T-helper 1 cell treated with Interleukin-12 subunit alpha and Interleukin-12 subunit beta and Interleukin-4 antibody, amounts not matched to agents 30 μg/mL and 1 μg/mL, for 36 hours (primary cell): ENCODE data around the gene PLVAP.
"Not testable (repeated sequence)": the region's sequence is repeated elsewhere in the genome, so short reads cannot be mapped to it uniquely, and the experiment has no call there.

ENCODE experiments used
- H3K27ac Mint-ChIP-seq: one replicate; pipeline ENCODE4 v1.8.0; 2021; ENCODE audit warnings: mild to moderate bottlenecking, mixed read lengths
- H3K27me3 Mint-ChIP-seq: one replicate; pipeline ENCODE4 v1.8.0; 2021; ENCODE audit warnings: low read depth, mixed read lengths
- H3K36me3 Mint-ChIP-seq: one replicate; pipeline ENCODE4 v1.8.0; 2021; ENCODE audit warnings: low read depth, mixed read lengths
- H3K4me1 Mint-ChIP-seq: one replicate; pipeline ENCODE4 v1.8.0; 2021; ENCODE audit warnings: low read depth, mixed read lengths
- H3K4me3 Mint-ChIP-seq: one replicate; pipeline ENCODE4 v1.8.0; 2021; ENCODE audit warnings: mild to moderate bottlenecking, moderate library complexity, mixed read lengths
- H3K9me3 Mint-ChIP-seq: one replicate; pipeline ENCODE4 v1.8.0; 2021; ENCODE audit warnings: mixed read lengths

Gene PLVAP

DNA sequence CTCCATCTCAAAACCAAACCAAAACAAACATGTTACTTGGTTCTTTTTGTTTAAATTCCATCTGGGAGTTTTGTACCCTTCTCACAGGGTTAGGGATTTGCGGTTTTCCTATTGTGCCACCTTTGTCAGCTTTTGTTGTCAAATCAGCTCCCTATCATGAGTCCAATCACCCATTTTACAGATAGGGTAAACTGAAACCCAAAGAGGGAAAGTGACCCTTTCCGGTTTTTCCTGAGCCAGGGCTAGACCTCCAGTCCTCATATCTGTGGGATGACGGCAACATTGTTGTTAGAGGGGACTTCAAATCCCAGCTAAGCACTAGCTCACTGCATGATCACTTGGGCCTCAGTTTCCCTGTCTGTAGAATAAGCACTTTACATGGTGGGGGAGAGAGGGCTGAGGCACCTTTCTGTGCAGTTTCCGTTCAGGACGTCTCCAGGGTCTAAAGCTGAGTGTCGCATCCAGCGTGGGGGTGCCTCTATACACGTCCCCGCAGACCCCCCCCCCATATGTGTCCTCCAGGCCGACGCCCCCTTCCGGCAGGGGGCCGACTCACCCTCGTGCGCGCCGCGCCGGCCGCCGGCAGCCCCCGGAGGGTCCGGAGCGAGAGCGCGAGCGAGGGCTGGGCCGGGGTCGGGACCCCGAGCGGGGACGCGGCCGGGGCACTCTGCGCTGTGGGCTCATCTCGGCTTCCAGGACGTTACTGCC lies 13.0 kb upstream of the PLVAP start:
- Mint-ChIP-seq H3K4me3 (peak overlapping the region; percentile 94), H3K9me3 (no peaks in the 10 kb centered on the region), H3K27me3 (peaks cover 23% of the 10 kb centered on the region), H3K4me1 (peaks cover 13% of the 10 kb centered on the region), H3K27ac (no peak overlapping the region), H3K36me3 (peaks cover 1% of the 10 kb centered on the region)

DNA sequence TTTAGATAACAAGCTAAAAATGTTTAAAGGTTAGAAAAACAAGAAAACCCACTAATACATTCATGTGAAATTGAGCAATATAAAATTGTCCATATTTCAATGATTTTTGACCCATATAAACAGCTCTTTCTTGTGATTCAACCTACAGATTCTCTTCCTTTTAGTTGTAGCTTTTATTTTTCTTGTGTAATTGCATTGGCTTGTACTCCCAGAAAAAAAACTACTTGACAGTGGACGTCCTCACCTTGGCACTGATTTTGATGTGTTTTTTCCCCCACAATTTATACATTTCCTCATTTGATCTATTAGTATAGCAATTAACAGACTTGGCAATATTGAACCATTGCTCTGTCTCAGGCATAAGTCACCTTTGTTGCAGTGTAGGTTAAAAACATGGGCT lies 12.1 kb upstream of the PLVAP start:
- Mint-ChIP-seq H3K27ac (no peak overlapping the region), H3K27me3 (peaks cover 23% of the 10 kb centered on the region), H3K4me1 (peaks cover 10% of the 10 kb centered on the region), H3K4me3 (no peak overlapping the region), H3K36me3 (no peaks in the 10 kb centered on the region), H3K9me3 (no peaks in the 10 kb centered on the region)

DNA sequence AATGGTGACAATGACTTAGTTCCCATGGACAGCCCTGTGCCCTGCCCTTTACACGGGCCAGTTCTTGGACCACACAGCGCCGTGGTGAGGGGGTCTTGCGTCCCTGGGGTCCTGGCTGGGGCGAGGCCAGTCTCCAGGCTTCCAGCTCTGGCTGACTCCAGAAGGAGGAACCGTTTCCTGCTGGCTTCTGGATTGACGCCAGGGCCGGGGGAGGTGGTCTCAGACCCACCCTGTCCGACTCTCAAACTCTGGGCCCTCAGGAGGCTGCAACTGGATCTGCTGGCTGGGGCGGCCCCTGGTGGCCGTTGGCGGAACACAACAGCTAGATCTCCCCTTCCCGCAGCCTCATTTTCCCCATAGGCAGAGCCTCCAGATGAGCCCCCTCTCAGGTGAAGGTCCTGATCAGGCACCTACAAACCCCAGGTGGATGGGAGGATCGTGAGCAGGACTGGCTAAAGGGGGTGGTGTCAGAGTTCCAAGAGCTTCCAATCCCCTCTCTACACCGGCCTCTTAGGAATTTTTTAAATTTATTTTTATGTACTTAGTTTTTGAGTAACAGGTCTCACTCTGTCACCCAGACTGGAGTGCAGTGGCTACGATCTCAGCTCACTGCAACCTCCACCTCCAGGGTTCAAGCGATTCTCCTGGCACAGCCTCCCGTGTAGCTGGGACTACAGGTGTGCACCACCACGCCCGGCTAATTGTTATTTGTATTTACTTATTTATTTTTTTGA lies 8.9 kb upstream of the PLVAP start:
- Mint-ChIP-seq H3K4me1 (peaks cover 8% of the 10 kb centered on the region), H3K4me3 (no peak overlapping the region), H3K27ac (no peak overlapping the region), H3K9me3 (peaks cover under 1% of the 10 kb centered on the region), H3K36me3 (no peaks in the 10 kb centered on the region), H3K27me3 (peaks cover 18% of the 10 kb centered on the region)

DNA sequence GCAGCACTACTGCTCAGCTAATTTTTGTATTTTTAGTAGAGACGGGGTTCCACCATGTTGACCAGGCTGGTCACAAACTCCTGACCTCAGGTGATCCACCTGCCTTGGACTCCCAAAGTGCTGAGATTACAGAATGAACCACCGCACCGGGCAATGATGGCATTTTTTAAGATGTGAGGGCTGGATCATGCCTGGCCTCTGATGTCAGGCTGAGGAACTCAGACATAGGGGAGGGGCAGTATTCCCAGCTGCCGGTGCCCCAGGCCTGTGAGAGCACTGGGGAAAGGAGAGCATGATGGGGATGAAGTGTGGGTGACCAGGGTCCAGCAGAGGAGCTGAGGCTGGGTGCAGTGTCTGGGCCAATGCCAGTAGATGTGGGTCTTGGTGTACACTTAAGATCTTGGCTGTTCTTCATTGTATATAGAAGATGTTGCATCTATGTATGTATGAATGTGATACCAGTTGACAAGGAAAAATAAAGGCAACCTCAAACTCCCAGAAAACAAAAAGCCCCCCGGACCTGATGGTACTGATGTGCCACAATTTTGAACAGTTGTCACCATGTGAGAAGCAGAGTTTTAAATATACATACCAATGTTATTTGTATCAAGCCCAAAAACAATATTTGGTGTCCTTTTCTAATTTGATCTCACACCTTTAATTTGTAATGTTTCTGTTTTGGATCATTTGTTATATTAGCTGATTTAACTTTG lies 3.4 kb upstream of the PLVAP start:
- Mint-ChIP-seq H3K4me3 (no peak overlapping the region), H3K27me3 (peaks cover 4% of the 10 kb centered on the region), H3K4me1 (peaks cover 5% of the 10 kb centered on the region)

DNA sequence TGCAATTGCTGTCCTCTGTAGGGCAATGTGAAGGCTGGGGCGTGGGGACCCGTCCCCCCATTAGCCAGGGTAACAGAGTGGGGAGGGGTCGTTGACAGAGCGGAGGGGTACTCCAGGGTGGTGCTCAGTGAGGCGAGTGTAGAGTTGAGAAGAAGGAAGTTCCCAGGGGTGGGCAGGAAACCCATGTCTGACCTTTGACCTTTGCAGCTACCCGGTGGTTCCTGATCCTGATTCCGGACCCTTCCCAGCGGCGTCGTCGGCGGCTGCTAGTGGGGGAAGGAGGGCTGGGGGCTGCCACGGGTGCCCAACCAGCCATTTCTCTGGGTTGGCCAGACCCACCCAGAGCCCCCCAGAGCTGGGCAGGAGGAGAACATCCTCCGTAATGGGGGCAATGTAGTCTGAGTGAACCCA lies 2.1 kb upstream of the PLVAP start:
- no peak overlapping the region for H3K4me3 Mint-ChIP-seq
- peaks cover 4% of the 10 kb centered on the region for H3K27me3 Mint-ChIP-seq
- H3K27ac Mint-ChIP-seq = no peak overlapping the region
- peaks cover 5% of the 10 kb centered on the region for H3K4me1 Mint-ChIP-seq
- H3K9me3 Mint-ChIP-seq = peaks cover 7% of the 10 kb centered on the region
- peaks cover 4% of the 10 kb centered on the region for H3K36me3 Mint-ChIP-seq

More for the DNA sequence above, 3.4 kb upstream of the PLVAP start:
- Mint-ChIP-seq H3K36me3 (peaks cover 4% of the 10 kb centered on the region), H3K27ac (peak overlapping the region; percentile 49), H3K9me3 (peaks cover 7% of the 10 kb centered on the region)

DNA sequence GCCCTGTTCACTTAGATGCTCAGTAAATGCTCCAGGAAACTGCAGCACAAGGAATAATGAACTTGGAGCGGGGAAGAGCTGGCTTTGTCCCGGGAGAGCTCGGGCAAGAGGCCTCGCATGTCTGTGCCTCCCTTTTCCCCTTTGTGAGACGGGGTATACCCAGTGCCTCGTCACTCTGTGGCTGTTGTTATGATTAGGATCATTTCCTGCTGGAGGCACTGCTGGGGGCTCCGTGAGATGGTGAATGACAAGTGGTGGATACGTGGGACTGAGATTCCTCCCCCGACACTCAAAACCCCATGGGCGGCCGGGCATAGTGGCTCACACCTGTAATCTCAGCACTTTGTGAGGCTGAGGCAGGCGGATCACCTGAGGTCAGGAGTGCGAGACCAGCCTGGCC lies 1.1 kb upstream of the PLVAP start:
- H3K27me3 Mint-ChIP-seq = peaks cover 4% of the 10 kb centered on the region
- H3K36me3 Mint-ChIP-seq = peaks cover 4% of the 10 kb centered on the region
- no peak overlapping the region for H3K27ac Mint-ChIP-seq
- H3K9me3 Mint-ChIP-seq = peaks cover 7% of the 10 kb centered on the region
- no peak overlapping the region for H3K4me3 Mint-ChIP-seq
- peaks cover 5% of the 10 kb centered on the region for H3K4me1 Mint-ChIP-seq

DNA sequence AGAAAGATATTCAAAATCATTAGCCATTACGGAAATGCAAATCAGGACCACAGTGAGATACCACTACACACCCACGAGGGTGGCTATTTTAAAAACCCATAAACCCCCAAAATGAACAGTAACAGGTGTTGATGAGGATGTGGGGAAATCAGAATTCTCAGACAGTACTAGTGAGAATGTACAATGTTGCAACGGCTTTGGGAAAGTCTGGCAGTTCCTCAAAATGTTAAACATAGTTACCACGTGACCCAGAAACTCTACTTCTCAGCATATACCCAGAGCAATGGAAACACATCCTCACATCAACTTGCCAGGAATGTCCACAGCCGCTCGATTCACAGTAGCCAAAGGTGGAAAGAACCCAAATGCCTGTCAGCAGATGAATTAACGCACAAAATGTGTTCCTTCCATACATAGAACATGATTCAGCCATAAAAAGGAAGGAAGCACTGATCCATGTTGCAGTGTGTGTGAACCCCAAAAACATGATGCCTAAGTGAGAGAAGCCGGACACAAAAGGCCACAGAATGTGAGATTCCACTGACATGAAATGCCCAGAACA lies 7.0 kb downstream of the PLVAP start:
- Mint-ChIP-seq H3K4me3 (no peak overlapping the region), H3K27ac (no peak overlapping the region), H3K36me3 (no peaks in the 10 kb centered on the region), H3K27me3 (peaks cover 8% of the 10 kb centered on the region), H3K9me3 (no peaks in the 10 kb centered on the region), H3K4me1 (no peaks in the 10 kb centered on the region)

DNA sequence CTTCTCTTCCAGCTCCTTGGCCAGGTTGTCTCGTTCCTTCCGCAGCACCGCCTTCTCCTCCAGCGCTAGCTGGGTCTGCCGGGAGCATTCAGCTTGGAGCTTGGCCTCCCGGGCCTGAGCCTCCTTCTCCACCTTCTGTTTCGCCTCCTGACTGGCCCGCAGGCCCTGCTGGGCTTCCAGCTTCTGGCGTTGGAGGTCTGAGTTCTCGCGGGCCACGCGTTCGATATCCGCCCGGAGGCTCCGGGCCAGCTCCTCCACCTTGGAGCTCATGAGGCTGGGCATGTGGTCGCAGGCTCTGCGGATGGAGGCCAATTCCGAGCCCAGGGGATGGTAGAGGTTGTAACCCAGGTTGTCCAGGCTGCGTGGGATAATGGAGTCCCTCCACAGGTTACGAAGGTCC lies 11.8 kb downstream of the PLVAP start:
- no peak overlapping the region for H3K27ac Mint-ChIP-seq
- H3K4me1 Mint-ChIP-seq = no peaks in the 10 kb centered on the region
- no peak overlapping the region for H3K4me3 Mint-ChIP-seq
- H3K9me3 Mint-ChIP-seq = no peaks in the 10 kb centered on the region
- H3K36me3 Mint-ChIP-seq = no peaks in the 10 kb centered on the region
- H3K27me3 Mint-ChIP-seq = peaks cover 17% of the 10 kb centered on the region

DNA sequence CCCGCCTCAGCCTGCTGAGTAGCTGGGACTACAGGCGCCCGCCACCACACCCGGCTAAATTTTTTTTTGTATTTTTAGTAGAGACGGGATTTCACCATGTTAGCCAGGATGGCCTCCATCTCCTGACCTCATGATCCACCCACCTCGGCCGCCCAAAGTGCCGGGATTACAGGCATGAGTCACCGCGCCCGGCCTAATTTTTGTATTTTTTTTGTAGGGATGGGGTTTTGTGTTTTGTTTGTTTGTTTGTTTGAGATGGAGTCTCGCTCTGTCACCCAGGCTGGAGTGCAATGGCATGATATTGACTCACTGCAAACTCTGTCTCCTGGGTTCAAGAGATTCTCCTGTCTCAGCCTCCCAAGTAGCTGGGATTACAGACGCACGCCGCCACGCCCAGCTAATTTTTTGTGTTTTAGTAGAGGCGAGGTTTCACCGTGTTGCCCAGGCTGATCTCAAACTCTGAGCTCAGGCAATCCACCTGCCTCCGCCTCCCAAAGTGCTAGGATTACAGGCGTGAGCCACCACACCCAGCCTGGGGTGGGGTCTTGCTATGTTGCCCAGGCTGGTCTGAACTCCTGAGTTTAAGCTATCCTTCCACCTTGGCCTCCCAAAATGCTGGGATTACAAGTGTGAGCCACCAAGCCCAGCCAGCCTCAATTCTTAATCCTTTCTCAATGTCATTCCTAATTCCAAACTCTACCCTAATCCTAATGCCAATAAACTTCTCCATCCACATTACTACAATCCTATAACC lies 13.1 kb downstream of the PLVAP start:
- not testable (repeated sequence) for H3K36me3 Mint-ChIP-seq, H3K4me1 Mint-ChIP-seq, H3K4me3 Mint-ChIP-seq

DNA sequence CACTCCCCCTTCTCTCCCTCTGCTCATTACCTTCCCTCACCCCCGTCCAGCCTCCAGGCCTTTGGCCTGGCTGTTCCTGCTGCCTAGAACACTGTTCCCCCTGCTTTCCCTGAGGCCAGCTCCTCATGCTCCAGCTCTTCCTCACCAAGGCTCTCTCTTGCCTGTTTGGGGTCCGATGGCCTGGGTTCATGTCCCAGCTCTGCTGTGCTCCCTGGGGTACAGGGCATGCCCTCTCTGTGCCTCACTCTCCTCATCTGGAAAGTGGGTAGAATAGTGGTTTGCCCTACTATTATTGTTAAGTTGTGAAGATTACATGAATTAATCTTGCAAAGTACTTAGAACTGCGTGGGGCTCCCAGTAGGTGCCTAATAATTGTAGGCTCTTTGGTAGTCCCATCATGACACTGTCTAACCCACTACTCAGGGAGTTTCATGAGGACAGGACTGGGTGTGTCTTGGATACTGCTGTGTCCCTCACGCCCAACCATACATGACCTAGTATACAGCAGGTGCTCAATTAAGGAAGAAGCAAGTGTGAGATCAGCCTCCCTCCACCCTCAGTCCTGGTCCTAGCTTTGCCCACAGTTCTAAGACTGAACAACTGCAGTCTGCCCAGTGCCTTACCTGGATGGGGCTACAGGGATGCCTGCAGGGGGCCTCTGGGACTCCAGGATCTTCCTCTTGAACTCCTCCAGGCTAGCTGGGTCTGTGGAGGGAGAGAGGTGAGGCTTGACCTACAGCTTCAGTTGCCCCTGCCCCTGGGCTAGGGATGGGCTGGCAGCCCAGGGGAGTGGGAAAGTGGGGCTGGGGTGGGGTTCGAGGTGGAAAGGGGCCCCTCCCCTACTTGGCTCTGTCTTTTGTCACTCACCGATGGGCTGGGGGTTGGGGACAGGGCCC lies 17.0 kb downstream of the PLVAP start:
- Mint-ChIP-seq H3K36me3 (no peaks in the 10 kb centered on the region), H3K27me3 (peaks cover 10% of the 10 kb centered on the region)

More for the DNA sequence above, 13.1 kb downstream of the PLVAP start:
- not testable (repeated sequence) for H3K9me3 Mint-ChIP-seq, H3K27ac Mint-ChIP-seq
- H3K27me3 Mint-ChIP-seq = peaks cover 14% of the 10 kb centered on the region

DNA sequence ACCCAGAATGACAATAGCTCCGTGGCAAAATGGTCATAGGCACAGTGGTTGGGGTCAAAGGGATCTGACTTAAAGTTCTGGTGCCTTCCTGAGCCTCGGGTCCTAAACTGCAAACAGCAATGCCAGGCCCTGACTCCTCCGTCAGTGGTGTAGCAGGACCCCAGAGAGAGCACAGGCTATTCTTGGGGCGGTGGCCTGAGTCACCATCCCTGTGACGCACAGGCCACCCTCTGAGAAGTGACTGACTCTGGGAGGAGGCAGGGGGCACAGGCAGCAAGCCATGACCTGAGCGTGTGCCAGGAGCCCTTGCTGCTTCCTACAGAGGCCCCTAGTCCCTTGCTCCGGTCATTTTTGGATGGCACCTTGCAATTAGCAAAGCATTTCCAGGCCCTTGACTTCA lies 18.7 kb downstream of the PLVAP start:
- Mint-ChIP-seq H3K36me3 (no peaks in the 10 kb centered on the region), H3K4me1 (no peaks in the 10 kb centered on the region), H3K4me3 (no peak overlapping the region), H3K27ac (no peak overlapping the region), H3K9me3 (no peaks in the 10 kb centered on the region), H3K27me3 (peaks cover 11% of the 10 kb centered on the region)

More for the DNA sequence above, 17.0 kb downstream of the PLVAP start:
- no peak overlapping the region for H3K27ac Mint-ChIP-seq
- no peaks in the 10 kb centered on the region for H3K4me1 Mint-ChIP-seq
- no peak overlapping the region for H3K4me3 Mint-ChIP-seq
- no peaks in the 10 kb centered on the region for H3K9me3 Mint-ChIP-seq

DNA sequence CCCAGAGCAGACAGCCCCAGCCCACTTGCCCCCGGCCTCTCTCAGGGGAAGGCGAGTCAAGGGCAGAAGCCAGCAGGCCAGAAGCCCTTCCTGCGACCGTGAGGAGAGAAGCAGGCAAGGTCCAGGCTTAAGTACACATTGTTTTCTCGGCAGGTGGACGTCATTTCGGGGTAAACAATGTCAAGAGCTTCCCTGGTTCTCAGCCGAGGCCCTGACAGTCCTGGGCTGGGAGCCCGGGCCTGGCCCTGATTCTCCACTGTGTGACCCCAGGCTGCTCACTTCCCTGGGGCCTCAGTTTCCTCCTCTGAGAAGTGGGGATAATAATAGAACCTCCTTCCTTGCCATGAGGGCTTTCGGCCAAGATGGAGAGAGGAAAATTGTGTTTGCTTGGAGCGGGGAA lies 19.4 kb downstream of the PLVAP start:
- H3K4me1 Mint-ChIP-seq = no peaks in the 10 kb centered on the region
- H3K36me3 Mint-ChIP-seq = no peaks in the 10 kb centered on the region
- H3K27me3 Mint-ChIP-seq = peaks cover 12% of the 10 kb centered on the region
- H3K9me3 Mint-ChIP-seq = no peaks in the 10 kb centered on the region
- H3K4me3 Mint-ChIP-seq = no peak overlapping the region
- H3K27ac Mint-ChIP-seq = no peak overlapping the region

DNA sequence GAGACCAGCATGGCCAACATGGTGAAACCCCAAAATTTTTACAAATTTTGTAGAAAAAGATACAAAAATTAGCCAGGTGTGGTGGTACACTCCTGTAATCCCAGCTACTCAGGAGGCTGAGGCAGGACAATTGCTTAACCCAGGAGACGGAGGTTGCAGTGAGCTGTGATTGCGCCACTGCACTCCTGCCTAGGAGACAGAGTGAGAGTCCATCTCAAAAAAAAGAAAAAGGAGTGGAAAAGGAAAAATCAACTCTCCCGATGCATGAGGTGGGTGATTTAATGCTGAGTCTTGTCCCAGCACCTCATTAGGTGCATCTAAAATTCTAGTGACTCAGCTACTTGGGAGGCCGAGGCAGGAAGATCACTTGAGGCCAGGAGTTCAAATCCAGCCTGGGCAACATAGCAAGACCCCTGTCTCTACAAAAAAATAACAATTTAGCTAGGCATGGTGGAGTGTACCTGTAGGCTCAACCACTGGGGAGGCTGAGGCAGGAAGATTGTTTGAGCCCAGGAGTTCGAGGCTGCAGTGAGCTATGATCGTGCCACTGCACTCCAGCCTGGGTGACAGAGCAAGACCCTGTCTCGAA lies 20.0 kb downstream of the PLVAP start:
- no peaks in the 10 kb centered on the region for H3K36me3 Mint-ChIP-seq
- no peak overlapping the region for H3K27ac Mint-ChIP-seq

More for the DNA sequence above, 20.0 kb downstream of the PLVAP start:
- no peak overlapping the region for H3K4me3 Mint-ChIP-seq
- H3K27me3 Mint-ChIP-seq = peaks cover 7% of the 10 kb centered on the region
- no peaks in the 10 kb centered on the region for H3K9me3 Mint-ChIP-seq
- no peaks in the 10 kb centered on the region for H3K4me1 Mint-ChIP-seq
